ENCODE results near the gene CELSR1.
A peak's percentile ranks its signal among the peaks of the same experiment; 100 is the strongest.
"Not testable (repeated sequence)": the region's sequence is repeated elsewhere in the genome, so short reads cannot be mapped to it uniquely, and the experiment has no call there.

CELSR1 gene

DNA sequence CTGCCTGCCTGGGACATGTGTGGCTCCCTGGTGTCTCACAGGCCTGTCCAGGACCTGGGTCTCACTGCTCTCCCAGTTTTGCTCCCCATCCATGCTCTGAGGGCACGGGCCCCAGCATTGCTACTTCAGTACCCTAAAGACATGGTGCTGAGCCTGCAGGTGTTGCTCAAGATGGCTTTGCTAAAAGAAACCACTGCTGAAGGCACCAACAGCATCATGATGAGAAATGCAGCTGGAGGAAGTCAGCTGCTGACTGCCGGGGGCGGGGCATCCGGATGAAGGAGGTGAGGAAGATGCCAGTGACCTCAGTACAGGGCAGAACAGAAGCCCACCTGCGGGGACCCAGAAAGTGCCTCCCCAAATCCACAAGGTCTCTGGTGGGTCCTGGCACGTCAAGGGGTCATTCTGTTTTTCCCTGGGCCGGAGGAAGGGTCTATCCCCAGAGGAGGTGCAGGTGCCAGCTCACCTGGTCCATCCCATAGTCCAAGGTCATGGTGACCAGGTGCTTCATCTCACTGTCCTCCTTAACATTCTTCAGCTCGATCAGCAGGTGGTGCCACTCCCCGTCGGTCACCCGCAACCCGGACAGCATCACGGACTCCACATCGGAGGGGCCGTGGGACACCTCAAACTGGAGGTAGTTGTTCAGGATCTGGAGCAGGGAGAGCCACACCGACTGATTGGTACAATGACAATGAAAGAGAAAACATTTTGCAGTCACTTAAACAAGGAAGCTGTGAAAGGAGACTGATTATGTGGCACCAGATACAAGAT, 138.0 kb downstream of the CELSR1 start:
- H3K27me3 ChIP-seq (replicated peaks; ENCODE audit: control insufficient read depth, insufficient read depth, low read length): peaks cover 15% of the 10 kb centered on the region
- no peak overlapping the region for H3K4me3 ChIP-seq (ENCODE audit: low read length)
- H3K9ac ChIP-seq (ENCODE audit: low read length): no peak overlapping the region
- H3K36me3 ChIP-seq (ENCODE audit: control insufficient read depth, insufficient read depth, low read length, severe bottlenecking): no peaks in the 10 kb centered on the region
- H3K4me1 ChIP-seq (ENCODE audit: control insufficient read depth, insufficient read depth, low read length): no peaks in the 10 kb centered on the region
- H3K9me3 ChIP-seq (ENCODE audit: control insufficient read depth, low read length): no peaks in the 10 kb centered on the region
- DNase-seq (ENCODE audit: low read depth): no peak

DNA sequence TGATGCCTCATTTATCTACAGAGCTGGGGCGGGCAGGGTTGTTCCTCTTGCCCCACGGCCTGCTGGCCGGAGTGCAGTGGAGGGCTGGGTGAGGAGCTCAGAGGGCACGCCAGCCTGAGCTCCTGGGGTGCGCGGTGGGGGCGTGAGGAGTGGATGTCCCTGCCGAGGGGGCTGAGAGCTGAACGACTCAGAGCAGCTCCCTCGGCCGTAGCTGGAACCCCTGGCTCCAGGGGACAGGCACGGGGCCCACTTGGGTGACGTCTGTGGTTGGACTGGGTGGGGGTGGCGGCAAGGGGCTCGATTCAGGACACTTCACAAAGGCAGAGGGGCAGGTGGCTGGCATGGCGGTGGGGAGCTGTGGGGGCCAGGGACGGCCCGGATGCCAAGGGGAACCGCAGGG, 139.5 kb downstream of the CELSR1 start:
- Histone ChIP-seq H3K36me3 (ENCODE audit: control insufficient read depth, insufficient read depth, low read length, severe bottlenecking) (no peaks in the 10 kb centered on the region), H3K4me3 (ENCODE audit: low read length) (no peak overlapping the region)

DNA sequence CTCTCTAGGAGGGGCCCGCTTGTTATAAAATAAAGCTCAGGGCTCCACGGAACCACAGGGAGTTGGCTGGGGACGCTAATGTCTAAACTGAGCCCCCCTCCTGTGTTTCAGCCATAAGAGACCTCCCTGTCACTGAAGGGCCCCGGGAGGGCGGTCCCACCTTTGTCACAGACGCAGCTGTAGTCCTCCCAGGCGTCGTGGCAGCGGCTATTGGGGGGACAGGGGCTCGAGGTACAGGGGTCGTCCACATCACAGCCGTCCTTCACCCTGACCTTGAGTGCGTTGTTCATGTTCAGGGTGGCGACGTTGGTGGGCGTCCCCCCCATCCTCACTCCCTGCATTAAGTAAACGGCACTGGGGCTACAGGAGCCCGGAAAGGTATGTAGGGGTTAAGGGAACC, 139.9 kb downstream of the CELSR1 start:
- H3K4me1 ChIP-seq (ENCODE audit: control insufficient read depth, insufficient read depth, low read length): no peaks in the 10 kb centered on the region
- H3K4me3 ChIP-seq (ENCODE audit: low read length): no peak overlapping the region
- no peak for DNase-seq (ENCODE audit: low read depth)
- peaks cover 18% of the 10 kb centered on the region for H3K27me3 ChIP-seq (replicated peaks; ENCODE audit: control insufficient read depth, insufficient read depth, low read length)
- no peaks in the 10 kb centered on the region for H3K36me3 ChIP-seq (ENCODE audit: control insufficient read depth, insufficient read depth, low read length, severe bottlenecking)
- no peak overlapping the region for H3K9ac ChIP-seq (ENCODE audit: low read length)
- H3K9me3 ChIP-seq (ENCODE audit: control insufficient read depth, low read length): no peaks in the 10 kb centered on the region

More for the DNA sequence above, 139.5 kb downstream of the CELSR1 start:
- Histone ChIP-seq H3K27me3 (replicated peaks; ENCODE audit: control insufficient read depth, insufficient read depth, low read length) (peaks cover 18% of the 10 kb centered on the region), H3K9ac (ENCODE audit: low read length) (no peak overlapping the region), H3K9me3 (ENCODE audit: control insufficient read depth, low read length) (no peaks in the 10 kb centered on the region), H3K4me1 (ENCODE audit: control insufficient read depth, insufficient read depth, low read length) (no peaks in the 10 kb centered on the region)
- no peak for DNase-seq (ENCODE audit: low read depth)

DNA sequence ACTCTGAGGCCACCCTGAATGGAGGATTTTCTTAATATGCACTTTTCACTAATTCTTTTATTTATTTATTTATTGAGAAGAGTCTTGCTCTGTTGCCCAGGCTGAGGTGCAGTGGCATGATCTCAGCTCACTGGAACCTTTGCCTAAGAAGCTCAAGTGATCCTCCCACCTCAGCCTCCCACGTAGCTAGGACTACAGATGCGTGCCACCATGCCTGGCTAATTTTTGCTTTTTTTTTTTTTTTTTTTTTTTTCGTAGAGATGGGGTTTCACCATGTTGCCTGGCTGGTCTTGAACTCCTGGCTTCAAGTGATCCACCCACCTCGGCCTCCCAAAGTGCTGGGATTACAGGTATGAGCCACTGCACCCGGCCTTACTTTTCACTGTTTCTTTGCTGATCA, 140.4 kb downstream of the CELSR1 start:
- H3K4me3 ChIP-seq (ENCODE audit: low read length); H3K4me1 ChIP-seq (ENCODE audit: control insufficient read depth, insufficient read depth, low read length); H3K36me3 ChIP-seq (ENCODE audit: control insufficient read depth, insufficient read depth, low read length, severe bottlenecking); H3K9me3 ChIP-seq (ENCODE audit: control insufficient read depth, low read length); DNase-seq (ENCODE audit: low read depth); H3K9ac ChIP-seq (ENCODE audit: low read length): not testable (repeated sequence)
- H3K27me3 ChIP-seq (replicated peaks; ENCODE audit: control insufficient read depth, insufficient read depth, low read length): peaks cover 21% of the 10 kb centered on the region

DNA sequence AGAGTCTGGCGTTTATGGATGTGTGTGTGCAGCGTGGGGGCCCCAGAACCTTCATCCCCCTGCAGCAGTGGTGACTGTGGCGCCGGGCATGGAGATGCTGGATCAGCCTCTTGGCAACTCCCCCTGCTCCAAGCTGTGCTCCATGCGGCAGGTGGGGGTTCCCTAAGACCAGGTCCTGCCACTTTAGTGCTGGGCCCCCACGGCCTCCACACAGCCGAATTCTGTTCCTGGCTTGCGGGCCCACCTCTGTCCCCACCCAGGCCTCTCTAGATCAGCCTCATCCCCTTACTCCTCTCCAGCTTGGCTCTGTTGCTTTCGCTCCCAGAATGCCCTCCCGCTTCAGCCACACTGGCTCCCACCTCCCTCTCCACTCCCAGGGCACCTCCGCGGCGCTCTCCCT, 142.3 kb downstream of the CELSR1 start:
- Histone ChIP-seq H3K4me3 (ENCODE audit: low read length) (no peak overlapping the region), H3K36me3 (ENCODE audit: control insufficient read depth, insufficient read depth, low read length, severe bottlenecking) (no peaks in the 10 kb centered on the region), H3K27me3 (replicated peaks; ENCODE audit: control insufficient read depth, insufficient read depth, low read length) (peaks cover 21% of the 10 kb centered on the region), H3K4me1 (ENCODE audit: control insufficient read depth, insufficient read depth, low read length) (peaks cover 7% of the 10 kb centered on the region), H3K9ac (ENCODE audit: low read length) (no peak overlapping the region), H3K9me3 (ENCODE audit: control insufficient read depth, low read length) (no peaks in the 10 kb centered on the region)
- DNase-seq (ENCODE audit: low read depth): no peak

DNA sequence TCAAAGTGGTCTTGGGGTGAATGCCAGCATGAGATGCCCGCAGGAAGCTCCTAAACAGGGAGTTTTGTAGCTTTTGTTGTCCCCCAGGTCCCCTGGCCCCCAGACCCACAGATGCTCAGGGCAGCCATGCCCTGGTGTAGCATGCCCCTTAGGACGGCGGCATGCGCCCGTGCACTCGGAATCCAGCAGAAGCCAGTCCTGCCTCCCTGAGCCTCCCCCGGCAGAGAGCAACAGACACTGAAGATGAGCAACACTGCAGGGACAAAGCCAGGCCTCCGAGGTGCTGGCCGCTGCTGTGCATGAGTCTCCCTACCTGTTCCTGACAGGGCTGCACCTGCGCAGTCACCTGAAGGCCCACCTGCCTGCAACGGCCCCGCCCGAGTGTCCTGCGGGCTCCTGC, 142.8 kb downstream of the CELSR1 start:
- Histone ChIP-seq H3K9ac (ENCODE audit: low read length) (no peak overlapping the region), H3K4me1 (ENCODE audit: control insufficient read depth, insufficient read depth, low read length) (peaks cover 7% of the 10 kb centered on the region), H3K27me3 (replicated peaks; ENCODE audit: control insufficient read depth, insufficient read depth, low read length) (peaks cover 21% of the 10 kb centered on the region), H3K36me3 (ENCODE audit: control insufficient read depth, insufficient read depth, low read length, severe bottlenecking) (no peaks in the 10 kb centered on the region), H3K9me3 (ENCODE audit: control insufficient read depth, low read length) (no peaks in the 10 kb centered on the region), H3K4me3 (ENCODE audit: low read length) (no peak overlapping the region)
- DNase-seq (ENCODE audit: low read depth): no peak

DNA sequence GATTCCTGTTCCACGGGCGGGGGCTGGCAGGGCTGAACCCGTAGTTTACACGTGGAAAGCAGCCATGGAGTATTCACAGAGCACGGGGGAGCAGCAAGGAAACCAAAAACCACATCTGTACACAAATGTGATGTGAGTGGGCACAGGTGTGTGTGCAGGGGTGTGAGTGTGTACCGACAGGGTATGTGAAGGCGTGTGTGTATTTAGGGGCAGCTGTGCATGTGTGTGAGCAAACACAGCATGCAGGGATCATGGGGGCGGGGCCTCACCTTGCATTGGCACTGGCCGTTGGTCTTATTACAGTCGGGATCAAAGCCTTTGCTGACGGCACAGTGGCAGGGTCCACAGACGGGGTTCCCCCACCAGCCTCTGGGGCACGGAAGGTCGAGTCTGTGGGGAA, 143.5 kb downstream of the CELSR1 start:
- H3K36me3 ChIP-seq (ENCODE audit: control insufficient read depth, insufficient read depth, low read length, severe bottlenecking): no peaks in the 10 kb centered on the region
- no peak overlapping the region for H3K4me3 ChIP-seq (ENCODE audit: low read length)
- peaks cover 22% of the 10 kb centered on the region for H3K27me3 ChIP-seq (replicated peaks; ENCODE audit: control insufficient read depth, insufficient read depth, low read length)
- H3K4me1 ChIP-seq (ENCODE audit: control insufficient read depth, insufficient read depth, low read length): peaks cover 7% of the 10 kb centered on the region
- no peaks in the 10 kb centered on the region for H3K9me3 ChIP-seq (ENCODE audit: control insufficient read depth, low read length)
- no peak overlapping the region for H3K9ac ChIP-seq (ENCODE audit: low read length)
- no peak for DNase-seq (ENCODE audit: low read depth)

DNA sequence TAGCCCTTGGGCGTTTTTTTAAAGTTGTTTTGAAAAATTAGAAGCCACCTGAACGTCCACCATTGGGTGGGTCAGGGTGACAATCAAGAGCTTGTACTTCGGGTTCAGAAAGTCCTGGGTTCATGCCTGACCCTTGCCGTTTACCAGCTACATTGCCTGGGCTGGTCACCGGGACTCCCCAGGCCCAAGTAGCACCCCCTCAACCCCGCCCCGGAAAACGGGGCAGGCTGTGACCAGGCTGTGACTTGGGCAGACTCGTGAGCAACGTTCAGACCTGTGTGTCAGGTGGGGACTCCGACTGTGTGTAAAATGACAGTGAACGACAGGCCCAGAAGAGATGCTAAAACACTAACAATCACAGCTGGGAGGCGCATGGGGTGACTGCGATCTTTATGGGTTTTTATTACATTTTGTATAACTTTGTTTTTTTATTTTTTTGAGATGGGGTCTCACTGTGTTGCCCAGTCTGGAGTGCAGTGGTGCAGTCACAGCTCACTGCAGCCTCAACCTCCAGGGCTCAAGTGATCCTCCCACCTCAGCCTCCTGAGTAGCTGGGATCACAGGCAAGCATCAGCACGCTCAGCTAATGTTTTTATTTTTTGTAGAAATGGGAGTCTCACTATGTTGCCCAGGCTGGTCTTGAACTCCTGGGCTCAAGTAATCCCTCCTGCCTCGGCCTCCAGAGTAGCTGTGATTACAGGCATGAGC, 145.1 kb downstream of the CELSR1 start:
- Histone ChIP-seq H3K4me1 (ENCODE audit: control insufficient read depth, insufficient read depth, low read length) (peaks cover 7% of the 10 kb centered on the region), H3K9me3 (ENCODE audit: control insufficient read depth, low read length) (no peaks in the 10 kb centered on the region), H3K9ac (ENCODE audit: low read length) (no peak overlapping the region), H3K4me3 (ENCODE audit: low read length) (no peak overlapping the region), H3K27me3 (replicated peaks; ENCODE audit: control insufficient read depth, insufficient read depth, low read length) (peaks cover 21% of the 10 kb centered on the region), H3K36me3 (ENCODE audit: control insufficient read depth, insufficient read depth, low read length, severe bottlenecking) (no peaks in the 10 kb centered on the region)
- no peak for DNase-seq (ENCODE audit: low read depth)

DNA sequence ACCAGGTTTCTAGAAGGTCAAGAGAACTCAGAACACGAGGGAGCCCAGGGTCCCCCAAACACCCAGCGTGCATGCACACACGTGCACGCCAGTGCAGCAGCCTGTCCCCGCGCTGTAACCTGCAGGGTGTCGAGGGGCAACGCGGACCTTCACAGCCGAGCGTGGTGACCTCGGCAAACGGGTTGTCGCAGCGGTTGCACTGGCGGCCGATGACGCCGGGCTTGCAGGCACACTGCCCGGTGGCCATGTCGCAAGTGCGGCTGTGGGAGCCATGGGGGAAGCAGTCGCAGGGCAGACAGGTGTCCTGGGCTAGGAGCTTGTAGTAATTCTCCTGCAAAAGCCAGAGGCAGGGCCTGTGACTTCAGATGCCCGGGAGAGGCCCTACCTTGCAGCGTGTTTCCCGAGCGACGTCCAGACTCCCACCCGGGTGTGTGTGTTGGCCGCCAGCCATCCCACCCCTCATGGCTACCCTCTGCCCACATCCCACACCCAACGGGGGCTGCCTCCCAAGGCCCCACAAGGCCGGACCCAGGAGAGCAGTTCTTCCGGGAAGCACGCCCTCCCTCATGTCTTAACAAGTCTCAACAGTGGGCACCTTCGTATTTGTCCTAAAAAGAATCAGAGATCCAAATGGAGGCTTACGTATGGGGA, 145.8 kb downstream of the CELSR1 start:
- Histone ChIP-seq H3K36me3 (ENCODE audit: control insufficient read depth, insufficient read depth, low read length, severe bottlenecking) (no peaks in the 10 kb centered on the region), H3K27me3 (replicated peaks; ENCODE audit: control insufficient read depth, insufficient read depth, low read length) (peaks cover 21% of the 10 kb centered on the region), H3K9me3 (ENCODE audit: control insufficient read depth, low read length) (no peaks in the 10 kb centered on the region), H3K9ac (ENCODE audit: low read length) (no peak overlapping the region), H3K4me3 (ENCODE audit: low read length) (no peak overlapping the region), H3K4me1 (ENCODE audit: control insufficient read depth, insufficient read depth, low read length) (peaks cover 7% of the 10 kb centered on the region)
- no peak for DNase-seq (ENCODE audit: low read depth)

DNA sequence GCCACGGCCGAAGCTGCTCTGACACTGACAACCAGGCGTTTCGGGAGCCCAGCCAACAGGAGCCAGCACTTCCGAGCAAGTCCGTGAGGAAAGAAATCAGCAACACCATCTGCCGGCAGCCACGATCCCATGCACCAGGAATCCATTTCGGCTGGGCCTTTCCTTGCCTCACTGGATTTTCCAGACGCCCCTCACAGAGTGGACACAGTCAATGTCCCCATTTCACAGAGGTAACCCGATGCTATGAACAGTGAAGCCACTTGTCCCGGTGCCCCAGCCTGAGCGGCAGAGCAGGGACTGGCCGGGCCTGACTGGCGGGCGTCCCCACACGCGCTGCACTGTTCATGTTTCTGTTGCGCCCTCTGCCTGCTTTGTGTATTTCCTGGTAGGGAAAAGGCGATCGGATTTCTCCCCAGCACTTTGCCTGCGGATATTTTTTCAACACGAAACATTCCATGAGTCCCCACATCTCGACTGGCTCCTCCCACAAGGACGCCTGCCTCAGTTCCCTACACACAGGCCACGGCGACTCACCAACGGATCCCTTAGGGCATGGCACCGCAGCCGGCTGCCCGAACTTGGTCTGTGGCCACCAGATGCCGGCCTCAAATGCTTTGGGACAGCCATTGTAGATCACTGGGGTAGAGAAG, 146.6 kb downstream of the CELSR1 start:
- Histone ChIP-seq H3K9ac (ENCODE audit: low read length) (peak overlapping the region; percentile 61), H3K27me3 (replicated peaks; ENCODE audit: control insufficient read depth, insufficient read depth, low read length) (peaks cover 24% of the 10 kb centered on the region), H3K36me3 (ENCODE audit: control insufficient read depth, insufficient read depth, low read length, severe bottlenecking) (no peaks in the 10 kb centered on the region), H3K4me1 (ENCODE audit: control insufficient read depth, insufficient read depth, low read length) (peaks cover 7% of the 10 kb centered on the region), H3K4me3 (ENCODE audit: low read length) (peak overlapping the region; percentile 57), H3K9me3 (ENCODE audit: control insufficient read depth, low read length) (no peaks in the 10 kb centered on the region)
- DNase-seq (ENCODE audit: low read depth): peak; percentile 92

DNA sequence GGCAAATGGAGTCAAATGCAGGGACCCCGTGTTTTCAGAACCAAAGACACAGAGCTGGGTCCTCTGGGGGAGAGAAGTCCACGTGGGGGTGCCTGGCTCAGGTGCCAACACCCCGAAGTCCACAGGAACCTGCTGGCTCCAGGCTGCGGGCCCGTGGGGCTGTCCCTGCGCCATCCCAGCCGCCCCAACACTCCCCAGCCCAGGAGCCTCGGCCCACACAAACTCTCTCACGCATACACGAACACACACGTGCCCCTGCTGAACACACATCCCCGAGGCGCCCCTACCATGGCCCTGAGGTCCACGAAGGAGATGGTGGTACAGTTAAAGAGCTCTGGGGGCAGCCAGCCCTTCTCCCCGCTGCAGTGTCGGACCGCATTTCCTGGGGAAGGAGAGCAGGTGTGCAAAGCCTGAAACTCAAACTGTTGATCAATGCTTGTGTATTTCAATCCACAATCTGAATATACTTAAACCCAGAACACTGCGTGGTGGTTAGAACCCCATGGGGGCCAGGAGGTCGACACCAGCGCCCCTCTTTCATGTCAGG, 147.2 kb downstream of the CELSR1 start:
- Histone ChIP-seq H3K36me3 (ENCODE audit: control insufficient read depth, insufficient read depth, low read length, severe bottlenecking) (no peaks in the 10 kb centered on the region), H3K9me3 (ENCODE audit: control insufficient read depth, low read length) (no peaks in the 10 kb centered on the region), H3K27me3 (replicated peaks; ENCODE audit: control insufficient read depth, insufficient read depth, low read length) (peaks cover 20% of the 10 kb centered on the region), H3K4me1 (ENCODE audit: control insufficient read depth, insufficient read depth, low read length) (peaks cover 7% of the 10 kb centered on the region), H3K9ac (ENCODE audit: low read length) (peak overlapping the region; percentile 61), H3K4me3 (ENCODE audit: low read length) (peak overlapping the region; percentile 57)
- DNase-seq (ENCODE audit: low read depth): no peak
